Right lobe of liver (tissue), 4 donors: ENCODE measurements around the gene TNFRSF4.

Experiments used
- POLR2A ChIP-seq: fragments of 450-650 bp; IDR thresholded peaks from one replicate; pipeline ENCODE4 v1.6.1; 2017; ENCODE audit warnings: antibody characterized with exemption, mild to moderate bottlenecking
- TF ChIP-seq, protein P1 (sequence below), 4 donors: fragments of 200-600 bp in 3 of 4; fragments of 450-650 bp in 1 of 4; IDR thresholded peaks; one replicate each; pipeline versions ENCODE4 v1.5.1 to v1.8.0; 2016 to 2022; ENCODE audit warnings: antibody characterized with exemption in 4 of 4, mild to moderate bottlenecking in 2 of 4
- donor health status: DM: no; HTN: no; CAD: no.
- donor health status: DM: no; HTN: no; CAD: no.
- donor health status: DM: no; HTN: yes; CAD: no.

DNA sequence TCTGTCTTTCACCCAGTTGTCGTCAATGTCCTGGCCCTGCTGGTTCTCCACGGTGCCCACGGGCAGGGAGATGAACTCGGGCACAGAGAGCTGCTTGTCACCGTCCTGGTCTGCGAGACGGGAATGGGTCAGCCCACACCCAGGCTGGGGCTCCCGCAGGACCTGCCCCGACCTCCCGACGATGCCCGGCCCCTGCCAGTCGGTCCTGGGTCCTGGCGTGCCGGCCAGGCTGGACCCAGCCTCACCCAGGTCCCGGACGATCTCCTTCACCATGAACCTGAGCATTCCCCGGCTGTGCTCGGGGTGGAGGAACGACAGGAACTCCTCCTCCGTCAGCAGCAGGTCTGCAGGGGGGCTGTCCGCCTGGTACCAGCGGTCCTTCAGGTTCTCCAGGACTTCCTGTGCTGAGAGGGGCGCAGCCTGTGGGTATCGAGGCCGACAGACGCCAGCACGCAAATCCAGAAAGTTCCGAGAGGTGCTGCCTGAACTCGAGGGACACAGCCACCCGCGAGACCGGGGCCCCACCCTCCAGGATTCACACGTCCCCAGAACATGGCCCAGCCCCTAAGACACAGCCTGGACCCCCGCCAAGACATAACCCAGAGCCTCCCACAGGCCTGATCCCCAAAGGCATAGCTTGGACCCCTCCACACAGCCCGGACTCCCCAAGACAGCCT, 4.7 kb upstream of the TNFRSF4 start:
- TF ChIP-seq, protein P1, sequence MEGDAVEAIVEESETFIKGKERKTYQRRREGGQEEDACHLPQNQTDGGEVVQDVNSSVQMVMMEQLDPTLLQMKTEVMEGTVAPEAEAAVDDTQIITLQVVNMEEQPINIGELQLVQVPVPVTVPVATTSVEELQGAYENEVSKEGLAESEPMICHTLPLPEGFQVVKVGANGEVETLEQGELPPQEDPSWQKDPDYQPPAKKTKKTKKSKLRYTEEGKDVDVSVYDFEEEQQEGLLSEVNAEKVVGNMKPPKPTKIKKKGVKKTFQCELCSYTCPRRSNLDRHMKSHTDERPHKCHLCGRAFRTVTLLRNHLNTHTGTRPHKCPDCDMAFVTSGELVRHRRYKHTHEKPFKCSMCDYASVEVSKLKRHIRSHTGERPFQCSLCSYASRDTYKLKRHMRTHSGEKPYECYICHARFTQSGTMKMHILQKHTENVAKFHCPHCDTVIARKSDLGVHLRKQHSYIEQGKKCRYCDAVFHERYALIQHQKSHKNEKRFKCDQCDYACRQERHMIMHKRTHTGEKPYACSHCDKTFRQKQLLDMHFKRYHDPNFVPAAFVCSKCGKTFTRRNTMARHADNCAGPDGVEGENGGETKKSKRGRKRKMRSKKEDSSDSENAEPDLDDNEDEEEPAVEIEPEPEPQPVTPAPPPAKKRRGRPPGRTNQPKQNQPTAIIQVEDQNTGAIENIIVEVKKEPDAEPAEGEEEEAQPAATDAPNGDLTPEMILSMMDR (IDR thresholded peaks at IDR 0.05): no peak
- no peak for TF ChIP-seq POLR2A
